ENCODE measurements around the gene CHCHD10. TPM values are rescaled to one million over a fixed set of nuclear protein-coding genes. Genes with fewer than 3 reads are reported as not detected.

CHCHD10 gene
- total RNA-seq, 2 donors from 2014 or later, result 420 to 719 TPM

DNA sequence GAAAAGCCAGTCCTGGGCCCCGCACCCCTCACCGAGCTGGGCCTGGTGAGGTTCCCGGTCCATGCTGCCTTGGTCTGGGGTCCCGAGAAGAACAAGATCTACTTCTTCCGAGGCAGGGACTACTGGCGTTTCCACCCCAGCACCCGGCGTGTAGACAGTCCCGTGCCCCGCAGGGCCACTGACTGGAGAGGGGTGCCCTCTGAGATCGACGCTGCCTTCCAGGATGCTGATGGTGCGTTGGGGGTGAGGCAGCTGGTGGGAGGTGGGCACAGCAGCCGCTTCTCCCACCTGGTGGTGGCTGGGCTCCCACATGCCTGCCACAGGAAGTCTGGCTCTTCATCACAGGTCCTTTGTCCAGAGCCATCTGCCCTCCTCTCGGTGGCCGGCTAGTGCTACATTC, 14.5 kb upstream of the CHCHD10 start:
- Histone ChIP-seq H3K27ac (no peak overlapping the region), H3K9ac (ENCODE audit: low read depth in 2 of 2, low read length in 2 of 2) (no peak overlapping the region)

GRCh38 chr22:23781511-23782183, 13.9 kb upstream of the CHCHD10 start:
- TF ChIP-seq, protein P1, sequence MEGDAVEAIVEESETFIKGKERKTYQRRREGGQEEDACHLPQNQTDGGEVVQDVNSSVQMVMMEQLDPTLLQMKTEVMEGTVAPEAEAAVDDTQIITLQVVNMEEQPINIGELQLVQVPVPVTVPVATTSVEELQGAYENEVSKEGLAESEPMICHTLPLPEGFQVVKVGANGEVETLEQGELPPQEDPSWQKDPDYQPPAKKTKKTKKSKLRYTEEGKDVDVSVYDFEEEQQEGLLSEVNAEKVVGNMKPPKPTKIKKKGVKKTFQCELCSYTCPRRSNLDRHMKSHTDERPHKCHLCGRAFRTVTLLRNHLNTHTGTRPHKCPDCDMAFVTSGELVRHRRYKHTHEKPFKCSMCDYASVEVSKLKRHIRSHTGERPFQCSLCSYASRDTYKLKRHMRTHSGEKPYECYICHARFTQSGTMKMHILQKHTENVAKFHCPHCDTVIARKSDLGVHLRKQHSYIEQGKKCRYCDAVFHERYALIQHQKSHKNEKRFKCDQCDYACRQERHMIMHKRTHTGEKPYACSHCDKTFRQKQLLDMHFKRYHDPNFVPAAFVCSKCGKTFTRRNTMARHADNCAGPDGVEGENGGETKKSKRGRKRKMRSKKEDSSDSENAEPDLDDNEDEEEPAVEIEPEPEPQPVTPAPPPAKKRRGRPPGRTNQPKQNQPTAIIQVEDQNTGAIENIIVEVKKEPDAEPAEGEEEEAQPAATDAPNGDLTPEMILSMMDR (IDR thresholded peaks at IDR 0.05), result no peak
- no peak for DNase-seq
- intact Hi-C loops (cut with DNase I), result no loop called here
- H3K36me3 ChIP-seq, result no peaks in the 10 kb centered on the region
- H3K4me1 ChIP-seq, result no peaks in the 10 kb centered on the region
- no peaks in the 10 kb centered on the region for H3K27me3 ChIP-seq
- H3K9ac ChIP-seq (ENCODE audit: low read depth in 2 of 2, low read length in 2 of 2), result no peak overlapping the region
- H3K27ac ChIP-seq, result no peak overlapping the region
- H3K9me3 ChIP-seq, result no peaks in the 10 kb centered on the region
- no peak overlapping the region for H3K4me3 ChIP-seq

More for the DNA sequence above, 14.5 kb upstream of the CHCHD10 start:
- TF ChIP-seq, protein P1 (IDR thresholded peaks at IDR 0.05), result no peak
- no peaks in the 10 kb centered on the region for H3K9me3 ChIP-seq
- H3K4me1 ChIP-seq, result no peaks in the 10 kb centered on the region
- intact Hi-C loops (cut with DNase I), result no loop called here
- no peak overlapping the region for H3K4me3 ChIP-seq
- H3K36me3 ChIP-seq, result no peaks in the 10 kb centered on the region
- no peak for DNase-seq
- no peaks in the 10 kb centered on the region for H3K27me3 ChIP-seq

GRCh38 chr22:23781065-23781464, 13.3 kb upstream of the CHCHD10 start:
- Histone ChIP-seq H3K4me1 (no peaks in the 10 kb centered on the region), H3K4me3 (no peak overlapping the region), H3K9me3 (no peaks in the 10 kb centered on the region), H3K27me3 (no peaks in the 10 kb centered on the region), H3K27ac (no peak overlapping the region), H3K9ac (ENCODE audit: low read depth in 2 of 2, low read length in 2 of 2) (no peak overlapping the region), H3K36me3 (no peaks in the 10 kb centered on the region)
- intact Hi-C loops (cut with DNase I), result no loop called here
- TF ChIP-seq, protein P1 (IDR thresholded peaks at IDR 0.05), result no peak
- DNase-seq, result no peak

DNA sequence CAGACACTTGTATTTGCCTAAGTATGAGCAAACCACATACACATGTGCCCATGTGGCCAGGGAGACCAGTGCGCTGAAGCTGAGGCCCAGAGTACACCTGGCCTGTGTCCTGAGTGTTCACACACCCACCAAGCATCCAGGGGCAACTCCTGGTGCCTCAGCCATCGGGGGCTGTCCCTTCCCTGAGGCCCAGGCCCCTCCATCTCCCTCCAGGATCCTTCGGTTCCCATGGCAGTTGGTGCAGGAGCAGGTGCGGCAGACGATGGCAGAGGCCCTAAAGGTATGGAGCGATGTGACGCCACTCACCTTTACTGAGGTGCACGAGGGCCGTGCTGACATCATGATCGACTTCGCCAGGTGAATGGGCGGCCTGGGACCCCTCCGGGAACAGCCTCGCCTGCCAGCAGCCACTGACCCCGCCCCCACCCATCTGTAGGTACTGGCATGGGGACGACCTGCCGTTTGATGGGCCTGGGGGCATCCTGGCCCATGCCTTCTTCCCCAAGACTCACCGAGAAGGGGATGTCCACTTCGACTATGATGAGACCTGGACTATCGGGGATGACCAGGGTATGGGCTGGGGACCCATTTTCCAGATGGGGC, 12.5 kb upstream of the CHCHD10 start:
- H3K36me3 ChIP-seq, result no peaks in the 10 kb centered on the region
- H3K4me1 ChIP-seq, result no peaks in the 10 kb centered on the region
- H3K4me3 ChIP-seq, result no peak overlapping the region
- DNase-seq, result no peak
- no peak overlapping the region for H3K27ac ChIP-seq
- H3K27me3 ChIP-seq, result no peaks in the 10 kb centered on the region
- H3K9me3 ChIP-seq, result no peaks in the 10 kb centered on the region
- no peak overlapping the region for H3K9ac ChIP-seq (ENCODE audit: low read depth in 2 of 2, low read length in 2 of 2)
- intact Hi-C loops (cut with DNase I), result no loop called here
- TF ChIP-seq, protein P1 (IDR thresholded peaks at IDR 0.05), result no peak

DNA sequence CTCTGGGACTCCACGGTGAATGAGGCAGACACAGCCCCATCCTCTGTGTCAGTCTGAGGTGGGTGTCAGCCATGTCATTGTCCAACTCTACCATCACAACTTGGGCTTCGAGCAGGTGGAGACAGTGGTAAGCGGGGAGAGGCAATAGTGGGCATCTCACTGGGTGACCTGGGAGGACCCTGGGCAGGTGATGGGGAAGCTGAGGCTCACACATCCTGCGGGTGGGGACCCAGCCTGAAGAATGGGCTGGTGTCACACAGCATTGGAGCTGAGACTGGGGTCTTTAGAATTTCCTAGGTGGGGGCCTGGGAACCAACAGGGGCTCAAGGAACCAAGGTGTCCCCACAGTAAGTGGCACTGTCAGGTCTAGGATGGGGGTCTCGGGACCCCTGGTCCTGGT, 12.0 kb upstream of the CHCHD10 start:
- DNase-seq, result no peak
- no peaks in the 10 kb centered on the region for H3K9me3 ChIP-seq
- H3K27me3 ChIP-seq, result no peaks in the 10 kb centered on the region
- intact Hi-C loops (cut with DNase I), result no loop called here
- H3K36me3 ChIP-seq, result no peaks in the 10 kb centered on the region
- TF ChIP-seq, protein P1 (IDR thresholded peaks at IDR 0.05), result no peak
- no peak overlapping the region for H3K9ac ChIP-seq (ENCODE audit: low read depth in 2 of 2, low read length in 2 of 2)
- H3K27ac ChIP-seq, result no peak overlapping the region
- no peak overlapping the region for H3K4me3 ChIP-seq
- no peaks in the 10 kb centered on the region for H3K4me1 ChIP-seq
